ENCODE results near the gene IRF7.
A peak's percentile ranks its signal among the peaks of the same experiment; 100 is the strongest.

IRF7 gene

GRCh38 chr11:640021-640706, 24.4 kb upstream of the IRF7 start:
- DNase-seq, result no peak

- no peak for DNase-seq
Observed at GRCh38 chr11:639332-639955, 23.7 kb upstream of the IRF7 start.

- no peak for DNase-seq
Observed at GRCh38 chr11:638631-639331, 23.0 kb upstream of the IRF7 start.

GRCh38 chr11:637593-638521, 22.1 kb upstream of the IRF7 start:
- no peak for DNase-seq

GRCh38 chr11:637333-637592, 21.5 kb upstream of the IRF7 start:
- DNase-seq, result no peak

- DNase-seq, result no peak
Observed at GRCh38 chr11:636511-637332, 21.0 kb upstream of the IRF7 start, which contains the start of gene DRD4. Gene DRD4, plus strand, starts transcription at chr11:637269. Its CDS starts 36 bp downstream, at chr11:637305.

- DNase-seq, result no peak
Observed at GRCh38 chr11:635945-636510, 20.3 kb upstream of the IRF7 start.

GRCh38 chr11:630871-631270, 15.1 kb upstream of the IRF7 start:
- no peak for DNase-seq

- peak in 1 of 2 experiments; percentile 18 for DNase-seq
Observed at GRCh38 chr11:629237-629583, 13.5 kb upstream of the IRF7 start.

- DNase-seq, result no peak
Observed at GRCh38 chr11:628056-628455, 12.3 kb upstream of the IRF7 start.

GRCh38 chr11:627308-627576, 11.5 kb upstream of the IRF7 start:
- DNase-seq, result no peak

GRCh38 chr11:626475-627307, 10.9 kb upstream of the IRF7 start, which contains the start of gene SCT:
Gene SCT, minus strand, starts transcription at chr11:627181. Its CDS starts 38 bp downstream, at chr11:627143.
- no peak for DNase-seq

- DNase-seq, result no peak
Observed at GRCh38 chr11:625636-626268, 10.0 kb upstream of the IRF7 start.

GRCh38 chr11:624705-625635, 9.2 kb upstream of the IRF7 start, which contains the start of gene CDHR5:
Gene CDHR5, minus strand, starts transcription at chr11:624955. Its CDS starts 53 bp downstream, at chr11:624902.
- DNase-seq, result no peak

GRCh38 chr11:623999-624704, 8.4 kb upstream of the IRF7 start:
- DNase-seq, result no peak

- DNase-seq, result no peak
Observed at GRCh38 chr11:623349-623869, 7.7 kb upstream of the IRF7 start.

- DNase-seq, result no peak
Observed at GRCh38 chr11:621838-622237, 6.1 kb upstream of the IRF7 start.

Measured in NCI-H187 (cell line).